Epithelial cell of proximal tubule (primary cell): ENCODE data around the gene OR2V1. TPM values are rescaled to one million over a fixed set of nuclear protein-coding genes. Genes with fewer than 3 reads are reported as not detected.
A peak's percentile ranks its signal among the peaks of the same experiment; 100 is the strongest.
"Not testable (repeated sequence)": the region's sequence is repeated elsewhere in the genome, so short reads cannot be mapped to it uniquely, and the experiment has no call there.

Experiments
- DNase-seq: peaks from one replicate; pipeline ENCODE4 v3.0.0-alpha.2; 2011; ENCODE audit warnings: low read depth
- H3K4me3 ChIP-seq: 2 replicates; pipeline ENCODE4 v1.5.1; 2011; ENCODE audit warnings: low read depth, mild to moderate bottlenecking, low read length
- CTCF ChIP-seq: conservative IDR thresholded peaks from 2 replicates; pipeline ENCODE4 v1.5.1; 2012; ENCODE audit warnings: low read depth, mild to moderate bottlenecking, low read length
- total RNA-seq: library from RNA; depleted of rRNA; stranded (reverse); fragments of >200 nt; gene quantifications from 2 replicates; pipeline ENCODE4 v1.2.3, GENCODE V29; 2015

OR2V1 gene
- total RNA-seq, 1 donor from 2014 or later = not detected

GRCh38 chr5:181107699-181108098 lies 23.3 kb downstream of the OR2V1 start:
- no peak for TF ChIP-seq CTCF
- no peak overlapping the region for H3K4me3 ChIP-seq
- DNase-seq = no peak

GRCh38 chr5:181105391-181106025 lies 25.5 kb downstream of the OR2V1 start:
- DNase-seq = no peak
- TF ChIP-seq CTCF = no peak
- H3K4me3 ChIP-seq = no peak overlapping the region

GRCh38 chr5:181104606-181105390 lies 26.2 kb downstream of the OR2V1 start:
- not testable (repeated sequence) for H3K4me3 ChIP-seq, DNase-seq

GRCh38 chr5:181104259-181104568 lies 26.8 kb downstream of the OR2V1 start:
- not testable (repeated sequence) for H3K4me3 ChIP-seq, DNase-seq

GRCh38 chr5:181101930-181102674 lies 28.9 kb downstream of the OR2V1 start:
- not testable (repeated sequence) for H3K4me3 ChIP-seq, DNase-seq

GRCh38 chr5:181101030-181101641 lies 29.8 kb downstream of the OR2V1 start:
- not testable (repeated sequence) for H3K4me3 ChIP-seq, DNase-seq

- TF ChIP-seq CTCF = no peak
- DNase-seq = no peak
- peak overlapping the region; percentile 23 for H3K4me3 ChIP-seq
Observed at GRCh38 chr5:181100121-181100875, 30.7 kb downstream of the OR2V1 start.

- no peak for TF ChIP-seq CTCF
- H3K4me3 ChIP-seq = no peak overlapping the region
- DNase-seq = no peak
Observed at GRCh38 chr5:181099602-181100086, 31.3 kb downstream of the OR2V1 start.
